Pancreas (tissue), 10 donors: ENCODE data around the gene ALG10B. TPM values are rescaled to one million over a fixed set of nuclear protein-coding genes. Genes with fewer than 3 reads are reported as not detected.
"Not testable (repeated sequence)": the region's sequence is repeated elsewhere in the genome, so short reads cannot be mapped to it uniquely, and the experiment has no call there.

Source experiments
- ATAC-seq, 4 donors: fragments of 200-7000 bp; cut with Tn5 transposase; one replicate each; pipeline versions ENCODE4 v1.8.0 to v1.9.1; 2020; ENCODE audit warnings: mild to moderate bottlenecking in 4 of 4, moderate library complexity in 4 of 4
- DNase-seq, 6 donors: peaks; one replicate each; pipeline ENCODE4 v3.0.0-alpha.2; 2020
- FAIRE-seq: peaks from 2 replicates; lab custom pipeline; 2012; peaks lifted over from hg19 to GRCh38; lab: Jason Lieb, UNC
- H3K27ac ChIP-seq, 4 donors: fragments of 200-600 bp; sonication (generic); 1 replicate in 3 of 4; 2 replicates in 1 of 4; pipeline versions ENCODE4 v1.5.0 to v1.8.0; 2020
- H3K27me3 ChIP-seq, 4 donors: fragments of 200-600 bp; one replicate each; pipeline ENCODE4 v1.8.0; 2021
- H3K36me3 ChIP-seq, 3 donors: fragments of 200-600 bp; sonication (generic) in 1 of 3; one replicate each; pipeline versions ENCODE4 v1.5.0 to v1.8.0; 2020 to 2021
- H3K4me1 ChIP-seq, 3 donors: fragments of 200-600 bp; one replicate each; pipeline ENCODE4 v1.8.0; 2021
- H3K4me3 ChIP-seq, 4 donors: fragments of 200-600 bp; sonication (generic) in 2 of 4; one replicate each; pipeline versions ENCODE4 v1.5.0 to v1.8.0; 2020 to 2021
- H3K9me3 ChIP-seq, 4 donors: fragments of 200-600 bp; one replicate each; pipeline ENCODE4 v1.8.0; 2021
- CTCF ChIP-seq, 4 donors: fragments of 200-600 bp; sonication (generic) in 3 of 4; IDR thresholded peaks; one replicate each; pipeline versions ENCODE4 v1.5.0 to v1.8.0; 2021; ENCODE audit warnings: antibody characterized with exemption in 4 of 4
- WGBS, 2 donors: extraction: QIAGEN DNeasy Blood & Tissue Kit; methylation state at CpG; one replicate each; pipeline ENCODE4 v1.1.7; 2013; 5-methylcytosine and 5-hydroxymethylcytosine counted together
- intact Hi-C, 3 donors: fragments of 100-400 bp; cut with DNase I; formaldehyde crosslinking; loops; one replicate each; pipeline versions ENCODE4 v1.11.1 to v1.14.2; 2022
- polyA plus RNA-seq, 2 donors: library from polyadenylated mRNA; stranded (reverse); fragments of 200-250 nt; gene quantifications; one replicate each; pipeline ENCODE4 v1.2.3, GENCODE V29; 2013
- total RNA-seq, 6 donors: library from RNA; stranded (reverse); fragmentation: NEBNext Ultra II Directional in 4 of 6; extraction: Animal tissue kit (Norgen Biotek cat#: 25700) in 4 of 6; gene quantifications; one replicate each; pipeline versions ENCODE4 v1.2.1 to v1.2.4, GENCODE V29; 2021 to 2023
- donor health status: healthy with polysubstance abuse.
- donor health status: DM: no; HTN: no; CAD: no; lungs with moderate emphysema.
- donor health status: DM: no; HTN: no; CAD: no.
- donor health status: control.
- donor health status: control.
- donor health status: Bipolar disorder and iron deficiency.
- donor health status: DM: yes; HTN: yes; CAD: no.
- donor health status: DM: no; HTN: no; CAD: no.
- donor health status: DM: no; HTN: no; CAD: no.
- donor health status: DM: yes; HTN: yes; CAD: no.

Gene ALG10B
- total and polyA plus RNA-seq, 8 donors = 0.68 to 5.1 (median 3.4) TPM

DNA sequence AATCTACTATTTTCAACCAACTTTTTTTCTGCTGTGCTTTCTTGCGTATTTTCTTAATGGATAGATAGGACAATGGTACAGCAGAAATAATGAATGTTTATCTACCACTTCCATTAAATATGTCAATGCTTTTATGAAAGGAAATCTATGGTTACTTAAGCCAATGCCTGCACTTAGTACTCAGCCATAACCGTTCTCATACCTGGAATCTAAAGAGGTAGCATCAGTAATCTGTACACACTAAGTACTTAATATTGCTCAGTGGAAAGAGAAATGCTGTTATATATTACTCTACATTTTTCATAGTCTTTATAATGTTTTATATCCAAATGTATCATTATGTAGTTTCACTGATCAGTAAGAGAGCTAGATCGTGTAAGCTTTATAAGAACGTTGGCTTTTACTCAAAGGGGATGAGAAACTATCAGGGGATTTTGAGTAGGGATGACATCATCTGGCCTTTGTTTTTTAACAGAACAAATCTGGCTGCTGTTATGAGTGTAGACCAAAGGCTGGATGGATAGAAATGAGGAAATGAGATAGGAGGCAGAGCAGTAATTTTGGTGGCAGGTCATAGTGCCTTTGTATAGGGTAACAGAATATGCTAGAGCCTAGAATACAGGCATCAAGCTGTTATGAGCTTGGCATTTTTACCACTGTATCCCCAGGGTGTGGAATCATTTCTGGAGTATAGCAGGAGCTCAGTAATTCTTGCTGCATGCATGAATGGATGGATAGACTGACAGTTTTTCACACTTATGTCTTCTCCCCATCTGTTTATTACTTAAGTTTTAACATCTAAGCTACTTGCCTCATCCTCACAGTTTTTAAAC is 34.0 kb downstream of the ALG10B start:
- DNase-seq = no peak
- Histone ChIP-seq H3K4me3 (no peak overlapping the region), H3K36me3 (no peaks in the 10 kb centered on the region), H3K27ac (no peak overlapping the region), H3K4me1 (no peaks in the 10 kb centered on the region), H3K9me3 (no peaks in the 10 kb centered on the region), H3K27me3 (no peaks in the 10 kb centered on the region)
- ATAC-seq = no peak
- WGBS, 2 donors = 54 to 61% methylated on average over 4 of the region's 4 CpGs
- no peak for FAIRE-seq
- intact Hi-C loops = no loop called here
- no peak for TF ChIP-seq CTCF (IDR thresholded peaks at IDR 0.05)

- H3K27ac ChIP-seq, intact Hi-C loops, FAIRE-seq, H3K4me1 ChIP-seq, H3K36me3 ChIP-seq, DNase-seq, H3K4me3 ChIP-seq, H3K27me3 ChIP-seq, ATAC-seq, H3K9me3 ChIP-seq: not testable (repeated sequence)
- WGBS, 2 donors = 33 to 41% methylated on average over 1 of the region's 1 CpG
Observed at GRCh38 chr12:38351175-38351508, 34.6 kb downstream of the ALG10B start.

DNA sequence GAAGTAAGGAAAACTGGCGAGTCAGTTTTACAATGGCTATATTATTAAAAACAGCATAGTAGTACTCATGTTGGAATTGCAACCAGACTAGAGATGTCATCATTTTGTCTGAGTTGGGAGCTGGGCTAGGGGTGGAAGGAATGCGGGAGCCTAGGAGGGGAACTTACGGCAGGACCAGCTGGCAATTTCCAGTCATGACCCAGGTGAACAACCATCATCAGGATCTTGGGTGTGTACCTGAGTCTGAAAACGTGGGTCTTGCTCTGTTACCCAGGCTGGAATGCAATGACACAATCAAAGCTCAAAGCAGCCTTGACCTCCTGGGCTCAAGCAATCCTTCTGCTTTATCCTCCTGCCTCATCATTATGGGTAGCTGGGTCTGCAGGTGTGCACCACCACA is 50.9 kb downstream of the ALG10B start:
- FAIRE-seq = no peak
- DNase-seq = no peak
- H3K27me3 ChIP-seq = no peaks in the 10 kb centered on the region
- 45 to 67% methylated on average over 4 of the region's 4 CpGs for WGBS, 2 donors
- ATAC-seq = no peak
- no peaks in the 10 kb centered on the region for H3K4me1 ChIP-seq
- no peak for TF ChIP-seq CTCF (IDR thresholded peaks at IDR 0.05)
- H3K4me3 ChIP-seq = no peak overlapping the region
- H3K9me3 ChIP-seq = no peaks in the 10 kb centered on the region
- intact Hi-C loops = no loop called here
- H3K36me3 ChIP-seq = no peaks in the 10 kb centered on the region
- no peak overlapping the region for H3K27ac ChIP-seq

DNA sequence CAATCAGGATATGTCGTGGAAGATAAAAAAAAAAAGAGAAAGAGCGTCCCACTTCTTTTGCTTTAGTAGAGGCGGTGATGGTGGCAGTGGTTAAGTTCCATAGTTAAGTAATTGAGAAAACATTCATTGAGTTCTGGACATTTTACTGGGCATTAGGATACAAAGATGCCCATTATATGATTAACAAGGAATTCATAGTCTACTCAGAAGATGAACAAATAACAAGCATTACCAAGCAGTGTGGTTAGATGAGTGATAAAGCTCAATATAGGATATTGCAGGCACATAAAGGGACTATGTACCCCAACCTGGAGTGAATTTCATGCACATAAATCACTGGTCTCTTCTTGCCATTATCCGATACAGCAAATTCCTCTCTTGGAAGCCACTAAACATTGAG is 53.7 kb downstream of the ALG10B start:
- intact Hi-C loops = no loop called here
- no peaks in the 10 kb centered on the region for H3K27me3 ChIP-seq
- FAIRE-seq (no peak), ATAC-seq (no peak), DNase-seq (no peak)
- H3K4me3 ChIP-seq = no peak overlapping the region
- no peak for TF ChIP-seq CTCF (IDR thresholded peaks at IDR 0.05)
- no peaks in the 10 kb centered on the region for H3K36me3 ChIP-seq
- no peaks in the 10 kb centered on the region for H3K4me1 ChIP-seq
- no peaks in the 10 kb centered on the region for H3K9me3 ChIP-seq
- no peak overlapping the region for H3K27ac ChIP-seq
- 72 to 85% methylated on average over 4 of the region's 4 CpGs for WGBS, 2 donors

DNA sequence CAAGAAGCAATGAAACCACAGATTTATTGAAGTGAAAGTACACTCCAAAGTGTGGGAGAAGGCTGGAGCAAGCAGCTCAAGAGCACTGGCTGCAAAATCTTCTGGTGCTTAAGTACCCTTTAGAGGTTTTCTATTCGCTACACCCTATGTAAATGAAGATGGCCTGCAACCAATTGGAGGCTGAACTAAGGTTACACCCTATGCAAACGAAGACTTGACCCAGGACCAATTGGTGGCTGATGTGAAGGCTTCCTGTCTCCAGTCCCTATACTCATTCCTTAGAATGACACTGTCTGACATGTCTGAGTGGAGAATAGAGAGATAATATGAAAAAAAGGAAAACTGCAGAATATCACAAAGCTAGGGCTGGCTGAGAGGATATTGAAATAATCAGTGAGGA is 57.2 kb downstream of the ALG10B start:
- no peaks in the 10 kb centered on the region for H3K27me3 ChIP-seq
- H3K4me3 ChIP-seq = no peak overlapping the region
- H3K4me1 ChIP-seq = no peaks in the 10 kb centered on the region
- TF ChIP-seq CTCF (IDR thresholded peaks at IDR 0.05) = no peak
- intact Hi-C loops = no loop called here
- ATAC-seq (no peak), FAIRE-seq (no peak), DNase-seq (no peak)
- H3K36me3 ChIP-seq = no peaks in the 10 kb centered on the region
- H3K27ac ChIP-seq = no peak overlapping the region
- WGBS, 2 donors = 33% methylated on average over 2 of the region's 2 CpGs
- no peaks in the 10 kb centered on the region for H3K9me3 ChIP-seq
